ENCODE results near the gene ATOX1.
A peak's percentile ranks its signal among the peaks of the same experiment; 100 is the strongest.

The ATOX1 gene

GRCh38 chr5:151766975-151767374 lies 8.5 kb upstream of the ATOX1 start:
- no peak for DNase-seq

- DNase-seq = no peak
Measured at GRCh38 chr5:151764801-151765200, 6.4 kb upstream of the ATOX1 start.

- DNase-seq = no peak
Measured at GRCh38 chr5:151758141-151758429, 346 bp downstream of the ATOX1 start.

GRCh38 chr5:151757233-151758140 lies 944 bp downstream of the ATOX1 start:
- DNase-seq = peak; percentile 61

- no peak for DNase-seq
Measured at GRCh38 chr5:151755383-151755782, 3.0 kb downstream of the ATOX1 start.

- no peak for DNase-seq
Measured at GRCh38 chr5:151751593-151751992, 6.8 kb downstream of the ATOX1 start.

- no peak for DNase-seq
Measured at GRCh38 chr5:151751091-151751490, 7.3 kb downstream of the ATOX1 start.

- DNase-seq = no peak
Measured at GRCh38 chr5:151750121-151750520, 8.3 kb downstream of the ATOX1 start.

GRCh38 chr5:151745071-151745705 lies 13.2 kb downstream of the ATOX1 start:
- DNase-seq = peak; percentile 60

- no peak for DNase-seq
Measured at GRCh38 chr5:151743530-151743929, 14.9 kb downstream of the ATOX1 start.

- DNase-seq = no peak
Measured at GRCh38 chr5:151742870-151743294, 15.5 kb downstream of the ATOX1 start.

GRCh38 chr5:151741678-151742423 lies 16.6 kb downstream of the ATOX1 start:
- DNase-seq = no peak

- DNase-seq = no peak
Measured at GRCh38 chr5:151740958-151741373, 17.5 kb downstream of the ATOX1 start.

- no peak for DNase-seq
Measured at GRCh38 chr5:151740336-151740942, 18.0 kb downstream of the ATOX1 start.

GRCh38 chr5:151739939-151740335 lies 18.5 kb downstream of the ATOX1 start:
- no peak for DNase-seq

- DNase-seq = no peak
Measured at GRCh38 chr5:151739395-151739794, 19.0 kb downstream of the ATOX1 start.

- no peak for DNase-seq
Measured at GRCh38 chr5:151738125-151738848, 20.1 kb downstream of the ATOX1 start.

GRCh38 chr5:151737431-151737830 lies 21.0 kb downstream of the ATOX1 start:
- DNase-seq = no peak

- no peak for DNase-seq
Measured at GRCh38 chr5:151735646-151736045, 22.8 kb downstream of the ATOX1 start.

- no peak for DNase-seq
Measured at GRCh38 chr5:151734064-151734408, 24.4 kb downstream of the ATOX1 start.

- no peak for DNase-seq
Measured at GRCh38 chr5:151733358-151734063, 24.9 kb downstream of the ATOX1 start.

- no peak for DNase-seq
Measured at GRCh38 chr5:151730381-151730780, 28.1 kb downstream of the ATOX1 start.
